WTC11 (cell line): ENCODE data around the gene AQP1. TPM values are rescaled to one million over a fixed set of nuclear protein-coding genes. Genes with fewer than 3 reads are reported as not detected.

Experiments
- ATAC-seq: fragments of 200-7000 bp; cut with Tn5 transposase; 2 replicates; pipeline ENCODE4 v1.10.0; 2021; ENCODE audit warnings: mild to moderate bottlenecking, moderate library complexity
- CTCF ChIA-PET: fragments of 300-600 bp; sonication (Branson Sonifier 250); formaldehyde crosslinking; loops from one replicate; lab custom pipeline; 2021; ENCODE audit warnings: antibody characterized with exemption; lab: Charles Lee
- POLR2A ChIA-PET: fragments of 350-600 bp; sonication (Branson Sonifier 250); formaldehyde crosslinking; loops from one replicate; lab custom pipeline; 2021; ENCODE audit warnings: antibody characterized with exemption; lab: Charles Lee
- DNase-seq: peaks from one replicate; pipeline ENCODE4 v3.0.0; 2021; ENCODE audit warnings: low spot score
- H3K27ac Mint-ChIP-seq: 2 replicates; pipeline ENCODE4 v1.8.0; 2021; ENCODE audit warnings: mixed read lengths
- H3K27me3 Mint-ChIP-seq: 2 replicates; pipeline ENCODE4 v1.8.0; 2021; ENCODE audit warnings: low read depth, mild to moderate bottlenecking, moderate library complexity, mixed read lengths
- H3K36me3 Mint-ChIP-seq: 2 replicates; pipeline ENCODE4 v1.8.0; 2021; ENCODE audit warnings: mixed read lengths
- H3K4me1 Mint-ChIP-seq: 2 replicates; pipeline ENCODE4 v1.8.0; 2022; ENCODE audit warnings: mixed read lengths
- H3K4me3 Mint-ChIP-seq: 2 replicates; pipeline ENCODE4 v1.8.0; 2021; ENCODE audit warnings: mild to moderate bottlenecking, moderate library complexity, mixed read lengths
- H3K9me3 Mint-ChIP-seq: 2 replicates; pipeline ENCODE4 v1.8.0; 2021; ENCODE audit warnings: mixed read lengths
- CREB1 ChIP-seq: sonication (generic); formaldehyde crosslinking; IDR thresholded peaks from 2 replicates; pipeline ENCODE4 v1.8.0; 2023; ENCODE audit warnings: mild to moderate bottlenecking, missing genetic modification reagents
- ESRRA ChIP-seq: sonication (generic); formaldehyde crosslinking; IDR thresholded peaks from 2 replicates; pipeline ENCODE4 v1.8.1; 2022; ENCODE audit warnings: mild to moderate bottlenecking, missing genetic modification reagents, borderline replicate concordance
- ETV6 ChIP-seq: sonication (generic); formaldehyde crosslinking; IDR thresholded peaks from 2 replicates; pipeline ENCODE4 v1.8.1; 2022; ENCODE audit warnings: mild to moderate bottlenecking, missing genetic modification reagents
- GABPB1 ChIP-seq: sonication (generic); formaldehyde crosslinking; IDR thresholded peaks from 2 replicates; pipeline ENCODE4 v1.8.1; 2023; ENCODE audit warnings: mild to moderate bottlenecking, missing genetic modification reagents
- GRHL2 ChIP-seq: fragments of 250-450 bp; sonication (Bioruptor Pico); IDR thresholded peaks from 2 replicates; pipeline ENCODE4 v1.8.0; 2022; ENCODE audit warnings: mild to moderate bottlenecking, moderate library complexity; ENCODE audit not compliant: insufficient replicate concordance, severe bottlenecking
- JUN ChIP-seq: sonication (generic); formaldehyde crosslinking; IDR thresholded peaks from 2 replicates; pipeline ENCODE4 v1.8.0; 2023; ENCODE audit warnings: mild to moderate bottlenecking, missing genetic modification reagents
- NFE2L1 ChIP-seq: sonication (generic); formaldehyde crosslinking; IDR thresholded peaks from 2 replicates; pipeline ENCODE4 v1.8.1; 2023; ENCODE audit warnings: missing genetic modification reagents
- NR1H2 ChIP-seq: sonication (generic); formaldehyde crosslinking; IDR thresholded peaks from 2 replicates; pipeline ENCODE4 v1.9.0; 2021; ENCODE audit warnings: mild to moderate bottlenecking, moderate library complexity, missing genetic modification reagents
- PRRX2 ChIP-seq: fragments of 250-450 bp; sonication (Bioruptor Pico); IDR thresholded peaks from 2 replicates; pipeline ENCODE4 v1.8.0; 2021; ENCODE audit warnings: mild to moderate bottlenecking
- ZNF263 ChIP-seq: sonication (generic); formaldehyde crosslinking; IDR thresholded peaks from 2 replicates; pipeline ENCODE4 v1.8.1; 2022; ENCODE audit warnings: low read depth, mild to moderate bottlenecking, moderate library complexity, missing genetic modification reagents
- ZNF396 ChIP-seq: fragments of 250-450 bp; sonication (Bioruptor Pico); IDR thresholded peaks from 2 replicates; pipeline ENCODE4 v1.8.0; 2021; ENCODE audit warnings: mild to moderate bottlenecking, moderate library complexity, borderline replicate concordance
- total RNA-seq: library from RNA; stranded (reverse); gene quantifications from 3 replicates; pipeline ENCODE4 v1.2.3, GENCODE V29; 2021
- TF ChIP-seq, protein P1 (sequence below): fragments of 250-450 bp; sonication (Bioruptor Pico); conservative IDR thresholded peaks from 2 replicates; pipeline ENCODE4 v1.9.0; 2021; ENCODE audit warnings: mild to moderate bottlenecking
- TF ChIP-seq, protein P2 (sequence below): fragments of 250-450 bp; sonication (Bioruptor Pico); IDR thresholded peaks from 2 replicates; pipeline ENCODE4 v1.9.0; 2021; ENCODE audit warnings: mild to moderate bottlenecking, borderline replicate concordance
- TF ChIP-seq, protein P3 (sequence below): sonication (generic); formaldehyde crosslinking; IDR thresholded peaks from 2 replicates; pipeline ENCODE4 v1.8.0; 2022; ENCODE audit warnings: mild to moderate bottlenecking, missing genetic modification reagents
- TF ChIP-seq, protein P4 (sequence below): fragments of 250-450 bp; sonication (Bioruptor Pico); IDR thresholded peaks from 2 replicates; pipeline ENCODE4 v2.1.2; 2022; ENCODE audit warnings: mild to moderate bottlenecking, moderate library complexity
- TF ChIP-seq, protein P5 (sequence below): fragments of 250-450 bp; sonication (Bioruptor Pico); IDR thresholded peaks from 2 replicates; pipeline ENCODE4 v1.9.0; 2021; ENCODE audit warnings: moderate library complexity, mild to moderate bottlenecking, inconsistent platforms, borderline replicate concordance
- TF ChIP-seq, protein P6 (sequence below): sonication (generic); formaldehyde crosslinking; IDR thresholded peaks from 2 replicates; pipeline ENCODE4 v1.8.0; 2022; ENCODE audit warnings: mild to moderate bottlenecking, missing genetic modification reagents

The AQP1 gene
- total RNA-seq, 1 experiment from 2014 or later: 0.81 TPM

DNA sequence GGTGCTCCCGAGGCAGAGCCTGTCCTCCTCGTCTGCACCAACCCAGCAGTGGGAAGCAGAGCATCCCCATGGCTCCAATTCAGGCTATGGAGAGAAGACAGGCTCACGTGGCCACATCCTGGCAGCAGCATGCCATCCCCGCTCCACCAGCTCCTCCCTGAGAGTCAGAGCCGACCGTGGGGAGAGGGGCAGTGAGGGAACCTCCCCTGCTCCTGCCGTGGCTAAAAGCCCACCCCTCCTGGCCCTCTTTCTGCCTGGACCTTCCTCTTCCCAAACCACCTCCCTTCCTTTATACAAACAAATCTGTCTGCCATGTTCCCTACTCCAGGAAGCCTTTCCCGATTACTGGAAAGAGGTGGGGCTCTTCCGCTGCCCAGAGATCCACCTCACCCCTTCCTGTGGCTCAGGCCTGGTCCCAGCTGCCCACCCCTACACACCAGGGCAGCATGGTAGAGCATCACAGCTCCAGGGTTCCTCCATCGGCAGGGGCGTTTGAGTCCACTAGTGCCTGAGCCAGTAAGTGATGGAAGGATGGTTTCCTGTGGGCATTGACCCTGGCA is 10.8 kb upstream of the AQP1 start:
- ChIA-PET CTCF (interaction anchor here (0.5 to 1.3 kb wide), 3 partner anchors 38 to 203 kb away, joined by 3 to 4 read pairs (median 3); no protein-coding TSS in a partner anchor), POLR2A (interaction anchor here (0.5 kb wide), 1 partner anchor 301 kb away, joined by 3 read pairs; no protein-coding TSS in a partner anchor)
- H3K9me3 Mint-ChIP-seq: no peaks in the 10 kb centered on the region
- H3K36me3 Mint-ChIP-seq: no peaks in the 10 kb centered on the region
- TF ChIP-seq GABPB1 (CRISPR knock-in tag) (no peak), NR1H2 (CRISPR knock-in tag) (no peak), JUN (CRISPR knock-in tag) (no peak), CREB1 (CRISPR knock-in tag) (no peak), ZNF396 (CRISPR knock-in tag) (no peak), ESRRA (CRISPR knock-in tag) (no peak), GRHL2 (CRISPR knock-in tag) (no peak), ZNF263 (no peak), ETV6 (CRISPR knock-in tag) (no peak), PRRX2 (no peak), NFE2L1 (CRISPR knock-in tag) (no peak)
- TF ChIP-seq, protein P1, sequence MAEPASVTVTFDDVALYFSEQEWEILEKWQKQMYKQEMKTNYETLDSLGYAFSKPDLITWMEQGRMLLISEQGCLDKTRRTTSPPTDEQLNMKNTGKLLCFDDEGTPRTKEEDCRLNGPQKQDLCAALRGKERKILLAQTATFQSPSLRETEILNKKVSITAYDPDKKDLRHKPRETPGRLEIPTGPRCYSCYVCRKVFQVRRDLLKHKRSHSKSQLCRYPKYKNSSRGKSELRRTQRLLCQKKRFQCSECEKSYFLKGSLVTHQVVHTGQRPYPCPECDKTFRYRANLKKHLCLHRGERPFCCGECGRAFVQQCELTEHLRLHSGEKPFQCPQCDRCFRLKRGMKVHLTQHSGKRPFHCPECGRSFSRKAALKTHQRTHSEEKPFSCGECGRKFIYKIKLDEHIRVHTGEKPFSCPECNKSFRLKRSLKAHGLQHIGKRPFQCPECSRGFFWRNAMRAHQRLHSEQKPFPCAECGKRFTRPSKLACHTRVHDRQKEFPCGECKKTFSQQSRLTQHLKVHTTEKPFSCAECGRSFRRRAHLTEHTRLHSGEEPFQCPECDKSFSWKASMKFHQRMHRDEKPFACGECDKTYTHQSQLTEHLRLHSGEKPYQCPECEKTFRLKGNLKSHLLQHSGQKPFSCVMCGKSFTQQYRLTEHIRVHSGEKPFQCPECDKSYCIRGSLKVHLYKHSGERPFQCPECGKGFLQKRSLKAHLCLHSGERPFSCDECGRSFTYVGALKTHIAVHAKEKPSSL (CRISPR knock-in tag): no peak
- TF ChIP-seq, protein P2, sequence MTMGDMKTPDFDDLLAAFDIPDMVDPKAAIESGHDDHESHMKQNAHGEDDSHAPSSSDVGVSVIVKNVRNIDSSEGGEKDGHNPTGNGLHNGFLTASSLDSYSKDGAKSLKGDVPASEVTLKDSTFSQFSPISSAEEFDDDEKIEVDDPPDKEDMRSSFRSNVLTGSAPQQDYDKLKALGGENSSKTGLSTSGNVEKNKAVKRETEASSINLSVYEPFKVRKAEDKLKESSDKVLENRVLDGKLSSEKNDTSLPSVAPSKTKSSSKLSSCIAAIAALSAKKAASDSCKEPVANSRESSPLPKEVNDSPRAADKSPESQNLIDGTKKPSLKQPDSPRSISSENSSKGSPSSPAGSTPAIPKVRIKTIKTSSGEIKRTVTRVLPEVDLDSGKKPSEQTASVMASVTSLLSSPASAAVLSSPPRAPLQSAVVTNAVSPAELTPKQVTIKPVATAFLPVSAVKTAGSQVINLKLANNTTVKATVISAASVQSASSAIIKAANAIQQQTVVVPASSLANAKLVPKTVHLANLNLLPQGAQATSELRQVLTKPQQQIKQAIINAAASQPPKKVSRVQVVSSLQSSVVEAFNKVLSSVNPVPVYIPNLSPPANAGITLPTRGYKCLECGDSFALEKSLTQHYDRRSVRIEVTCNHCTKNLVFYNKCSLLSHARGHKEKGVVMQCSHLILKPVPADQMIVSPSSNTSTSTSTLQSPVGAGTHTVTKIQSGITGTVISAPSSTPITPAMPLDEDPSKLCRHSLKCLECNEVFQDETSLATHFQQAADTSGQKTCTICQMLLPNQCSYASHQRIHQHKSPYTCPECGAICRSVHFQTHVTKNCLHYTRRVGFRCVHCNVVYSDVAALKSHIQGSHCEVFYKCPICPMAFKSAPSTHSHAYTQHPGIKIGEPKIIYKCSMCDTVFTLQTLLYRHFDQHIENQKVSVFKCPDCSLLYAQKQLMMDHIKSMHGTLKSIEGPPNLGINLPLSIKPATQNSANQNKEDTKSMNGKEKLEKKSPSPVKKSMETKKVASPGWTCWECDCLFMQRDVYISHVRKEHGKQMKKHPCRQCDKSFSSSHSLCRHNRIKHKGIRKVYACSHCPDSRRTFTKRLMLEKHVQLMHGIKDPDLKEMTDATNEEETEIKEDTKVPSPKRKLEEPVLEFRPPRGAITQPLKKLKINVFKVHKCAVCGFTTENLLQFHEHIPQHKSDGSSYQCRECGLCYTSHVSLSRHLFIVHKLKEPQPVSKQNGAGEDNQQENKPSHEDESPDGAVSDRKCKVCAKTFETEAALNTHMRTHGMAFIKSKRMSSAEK (CRISPR knock-in tag): no peak
- TF ChIP-seq, protein P3, sequence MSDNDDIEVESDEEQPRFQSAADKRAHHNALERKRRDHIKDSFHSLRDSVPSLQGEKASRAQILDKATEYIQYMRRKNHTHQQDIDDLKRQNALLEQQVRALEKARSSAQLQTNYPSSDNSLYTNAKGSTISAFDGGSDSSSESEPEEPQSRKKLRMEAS (CRISPR knock-in tag): no peak
- TF ChIP-seq, protein P4, sequence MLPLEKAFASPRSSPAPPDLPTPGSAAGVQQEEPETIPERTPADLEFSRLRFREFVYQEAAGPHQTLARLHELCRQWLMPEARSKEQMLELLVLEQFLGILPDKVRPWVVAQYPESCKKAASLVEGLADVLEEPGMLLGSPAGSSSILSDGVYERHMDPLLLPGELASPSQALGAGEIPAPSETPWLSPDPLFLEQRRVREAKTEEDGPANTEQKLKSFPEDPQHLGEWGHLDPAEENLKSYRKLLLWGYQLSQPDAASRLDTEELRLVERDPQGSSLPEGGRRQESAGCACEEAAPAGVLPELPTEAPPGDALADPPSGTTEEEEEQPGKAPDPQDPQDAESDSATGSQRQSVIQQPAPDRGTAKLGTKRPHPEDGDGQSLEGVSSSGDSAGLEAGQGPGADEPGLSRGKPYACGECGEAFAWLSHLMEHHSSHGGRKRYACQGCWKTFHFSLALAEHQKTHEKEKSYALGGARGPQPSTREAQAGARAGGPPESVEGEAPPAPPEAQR (CRISPR knock-in tag): no peak
- TF ChIP-seq, protein P5, sequence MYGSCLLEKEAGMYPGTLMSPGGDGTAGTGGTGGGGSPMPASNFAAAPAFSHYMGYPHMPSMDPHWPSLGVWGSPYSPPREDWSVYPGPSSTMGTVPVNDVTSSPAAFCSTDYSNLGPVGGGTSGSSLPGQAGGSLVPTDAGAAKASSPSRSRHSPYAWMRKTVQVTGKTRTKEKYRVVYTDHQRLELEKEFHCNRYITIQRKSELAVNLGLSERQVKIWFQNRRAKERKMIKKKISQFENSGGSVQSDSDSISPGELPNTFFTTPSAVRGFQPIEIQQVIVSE: no peak
- TF ChIP-seq, protein P6, sequence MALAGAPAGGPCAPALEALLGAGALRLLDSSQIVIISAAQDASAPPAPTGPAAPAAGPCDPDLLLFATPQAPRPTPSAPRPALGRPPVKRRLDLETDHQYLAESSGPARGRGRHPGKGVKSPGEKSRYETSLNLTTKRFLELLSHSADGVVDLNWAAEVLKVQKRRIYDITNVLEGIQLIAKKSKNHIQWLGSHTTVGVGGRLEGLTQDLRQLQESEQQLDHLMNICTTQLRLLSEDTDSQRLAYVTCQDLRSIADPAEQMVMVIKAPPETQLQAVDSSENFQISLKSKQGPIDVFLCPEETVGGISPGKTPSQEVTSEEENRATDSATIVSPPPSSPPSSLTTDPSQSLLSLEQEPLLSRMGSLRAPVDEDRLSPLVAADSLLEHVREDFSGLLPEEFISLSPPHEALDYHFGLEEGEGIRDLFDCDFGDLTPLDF (CRISPR knock-in tag): no peak
- no peaks in the 10 kb centered on the region for H3K27me3 Mint-ChIP-seq
- no peak overlapping the region; the same call in 1 of the 2 replicates for H3K27ac Mint-ChIP-seq
- ATAC-seq (no peak), DNase-seq (no peak)
- H3K4me1 Mint-ChIP-seq: no peaks in the 10 kb centered on the region
- H3K4me3 Mint-ChIP-seq: no peak overlapping the region
